ENCODE results near the gene LPIN2. TPM values are rescaled to one million over a fixed set of nuclear protein-coding genes. Genes with fewer than 3 reads are reported as not detected.
"Not testable (repeated sequence)": the region's sequence is repeated elsewhere in the genome, so short reads cannot be mapped to it uniquely, and the experiment has no call there.

Gene LPIN2
- total RNA-seq, 3 donors from 2014 or later: 55.5 to 66.6 (median 60.6) TPM

DNA sequence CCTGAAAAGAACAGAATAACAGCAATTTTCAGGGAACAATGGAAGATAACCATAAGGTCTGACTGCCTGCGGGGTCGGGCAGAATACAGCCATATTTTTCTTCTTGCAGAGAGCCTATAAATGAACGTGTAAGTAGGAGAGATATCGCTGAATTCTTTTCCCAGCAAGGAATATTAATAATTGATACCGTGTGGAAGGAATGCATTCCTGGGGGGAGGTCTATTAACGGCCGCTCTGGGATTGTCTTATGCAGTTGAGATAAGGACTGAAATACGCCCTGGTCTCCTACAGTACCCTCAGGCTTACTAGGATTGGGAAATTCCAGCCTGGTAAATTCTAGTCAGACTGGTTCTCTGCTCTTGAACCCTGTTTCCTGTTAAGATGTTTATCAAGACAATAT is 9.2 kb downstream of the LPIN2 start:
- not testable (repeated sequence) for H3K27me3 Mint-ChIP-seq (ENCODE audit: low read depth); H3K9me3 Mint-ChIP-seq; DNase-seq; ATAC-seq; H3K4me3 Mint-ChIP-seq
- peaks cover 25% of the 10 kb centered on the region for H3K36me3 Mint-ChIP-seq (ENCODE audit: insufficient read depth)
- peaks cover 53% of the 10 kb centered on the region for H3K4me1 Mint-ChIP-seq (ENCODE audit: low read depth)

DNA sequence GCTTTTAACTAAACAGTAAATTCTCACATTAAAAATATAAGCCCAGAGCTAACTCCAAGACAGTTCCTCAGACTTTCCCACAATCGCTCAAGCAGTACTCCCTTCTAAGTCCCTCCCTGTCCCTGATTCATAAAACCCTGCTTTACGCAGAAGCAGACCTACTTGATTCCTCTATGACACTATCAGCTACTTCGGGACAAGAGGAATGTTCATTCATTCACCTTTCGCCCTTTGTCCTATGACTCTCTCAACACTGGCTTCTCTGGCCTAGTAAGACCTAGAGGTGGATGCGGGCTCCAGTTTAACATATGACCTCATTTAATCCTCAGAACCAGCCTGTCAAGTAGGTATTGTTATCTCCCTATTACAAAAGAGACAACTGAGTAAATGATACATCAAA is 10.2 kb downstream of the LPIN2 start:
- Mint-ChIP-seq H3K4me1 (ENCODE audit: low read depth) (peaks cover 57% of the 10 kb centered on the region), H3K9me3 (no peaks in the 10 kb centered on the region), H3K27me3 (ENCODE audit: low read depth) (no peaks in the 10 kb centered on the region), H3K4me3 (no peak overlapping the region), H3K36me3 (ENCODE audit: insufficient read depth) (peaks cover 21% of the 10 kb centered on the region)
- no peak for DNase-seq
- no peak for ATAC-seq

DNA sequence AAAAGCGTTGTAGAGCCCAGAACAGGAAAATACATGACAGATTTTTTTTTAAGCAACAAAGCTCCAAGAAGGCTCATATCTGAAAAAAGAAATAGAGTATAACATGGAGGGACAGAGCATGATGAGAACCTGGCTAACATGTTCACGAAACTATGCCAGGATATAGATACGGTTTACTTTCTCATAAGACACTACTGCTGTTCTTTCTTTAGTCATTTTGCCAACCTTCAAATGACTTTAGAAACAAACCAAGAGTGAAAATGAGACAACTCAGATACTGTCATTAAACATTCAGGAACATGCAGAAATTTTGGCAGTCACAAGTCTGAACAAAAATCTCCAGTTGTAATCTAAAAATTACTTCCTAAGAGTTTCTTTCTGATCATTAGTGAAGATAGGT is 14.3 kb downstream of the LPIN2 start:
- H3K27me3 Mint-ChIP-seq (ENCODE audit: low read depth): no peaks in the 10 kb centered on the region
- ATAC-seq (peak; percentile 50 to 57), DNase-seq (no peak)
- peaks cover 73% of the 10 kb centered on the region for H3K4me1 Mint-ChIP-seq (ENCODE audit: low read depth)
- peaks cover 9% of the 10 kb centered on the region for H3K36me3 Mint-ChIP-seq (ENCODE audit: insufficient read depth)
- no peaks in the 10 kb centered on the region for H3K9me3 Mint-ChIP-seq
- H3K4me3 Mint-ChIP-seq: peak overlapping the region; percentile 53

DNA sequence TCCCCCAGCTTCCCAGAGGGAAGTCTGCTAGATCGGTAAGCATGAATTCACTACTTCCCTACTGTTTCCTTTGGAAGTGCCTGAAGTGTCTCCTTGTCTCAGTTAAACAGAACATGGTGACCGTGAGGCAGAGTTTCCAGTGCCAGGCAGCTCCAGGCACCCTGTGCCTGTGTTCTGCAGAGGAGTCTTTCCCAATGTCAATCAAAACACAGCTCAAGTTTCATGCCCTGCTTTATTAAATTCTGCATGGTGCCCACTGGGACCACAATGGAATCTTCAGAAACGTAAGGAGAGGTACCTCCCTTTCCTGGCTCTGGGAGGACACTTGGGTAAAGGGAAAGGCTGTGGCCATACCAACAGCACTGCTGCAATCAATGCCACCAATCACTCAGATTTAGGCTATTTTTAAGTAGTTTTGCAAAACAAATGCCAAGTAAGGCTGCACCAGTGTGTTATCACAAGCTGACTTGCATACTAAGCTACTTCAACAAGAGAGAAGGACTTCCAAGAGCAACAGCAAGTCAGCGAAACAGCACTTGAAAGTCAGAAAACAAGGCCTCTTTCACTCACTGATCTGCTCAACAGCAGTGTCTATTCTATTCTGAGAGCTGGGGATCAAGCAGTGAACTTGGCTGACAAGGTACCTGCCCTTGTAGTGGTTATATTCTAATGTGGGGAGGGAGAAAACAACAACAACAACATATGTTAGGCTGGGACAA is 14.9 kb downstream of the LPIN2 start:
- DNase-seq: no peak
- Mint-ChIP-seq H3K9me3 (no peaks in the 10 kb centered on the region), H3K36me3 (ENCODE audit: insufficient read depth) (peaks cover 9% of the 10 kb centered on the region), H3K27me3 (ENCODE audit: low read depth) (no peaks in the 10 kb centered on the region), H3K4me1 (ENCODE audit: low read depth) (peaks cover 73% of the 10 kb centered on the region), H3K4me3 (peak overlapping the region; percentile 53)
- no peak for ATAC-seq

DNA sequence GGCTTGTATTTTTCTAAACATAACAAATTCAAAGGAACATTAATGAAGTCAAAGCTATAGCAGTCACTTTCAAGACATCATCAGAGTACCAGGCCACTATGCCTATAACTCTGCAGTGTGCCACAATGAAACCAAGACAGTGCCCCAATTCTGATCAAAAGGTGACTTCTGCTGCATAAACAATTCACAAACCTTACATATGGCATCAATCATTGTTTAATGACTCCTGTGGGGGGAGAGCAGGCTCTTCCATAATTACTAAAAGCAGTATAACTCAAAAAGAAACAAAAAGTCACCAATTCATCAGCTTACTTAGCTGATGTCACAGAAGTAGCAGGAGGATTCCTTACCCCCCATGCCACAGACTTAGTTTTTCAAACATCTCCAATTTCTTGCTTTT is 15.5 kb downstream of the LPIN2 start:
- peaks cover 71% of the 10 kb centered on the region for H3K4me1 Mint-ChIP-seq (ENCODE audit: low read depth)
- no peaks in the 10 kb centered on the region for H3K9me3 Mint-ChIP-seq
- peaks cover 9% of the 10 kb centered on the region for H3K36me3 Mint-ChIP-seq (ENCODE audit: insufficient read depth)
- DNase-seq (no peak), ATAC-seq (peak; percentile 51 to 60)
- no peaks in the 10 kb centered on the region for H3K27me3 Mint-ChIP-seq (ENCODE audit: low read depth)
- no peak overlapping the region for H3K4me3 Mint-ChIP-seq

DNA sequence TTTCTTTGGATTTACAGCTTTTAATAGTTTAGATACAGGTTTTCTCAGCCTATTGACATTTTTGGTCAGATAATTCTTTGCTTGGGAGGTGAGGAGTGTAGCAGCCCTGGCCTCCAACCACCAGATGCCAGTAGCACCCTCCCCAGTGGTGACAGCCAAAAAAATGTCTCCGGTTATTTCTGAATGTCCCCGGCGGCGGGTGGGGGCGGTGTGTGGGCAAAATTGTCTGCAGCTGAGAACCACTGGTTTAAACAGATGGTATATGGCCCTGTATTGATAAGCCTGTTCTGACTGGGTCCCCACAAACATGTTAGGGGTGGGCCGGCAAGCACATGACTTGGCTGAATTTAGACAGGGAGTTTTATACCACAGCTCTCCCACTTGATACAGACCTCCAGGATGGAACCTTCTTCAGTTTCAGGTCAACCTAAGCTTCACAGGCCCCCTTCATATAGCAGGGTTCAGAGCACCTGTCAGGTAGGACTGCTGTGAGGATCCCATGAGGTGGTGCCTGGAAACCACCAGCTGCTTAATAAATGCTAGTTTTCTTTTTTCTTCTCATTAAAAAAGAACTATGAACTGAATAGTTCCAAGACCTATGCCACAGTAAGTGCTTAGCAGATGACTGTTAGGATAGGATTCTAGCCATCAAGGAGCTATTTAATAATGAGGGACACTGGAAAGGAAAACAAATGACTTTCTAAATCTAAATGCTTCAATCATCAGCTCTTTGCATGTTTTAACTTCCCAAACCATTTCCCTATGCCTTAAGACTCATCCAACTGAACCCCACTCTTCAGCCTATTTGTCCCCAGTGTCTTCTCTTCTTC is 18.1 kb downstream of the LPIN2 start:
- peak overlapping the region; percentile 27 for H3K4me3 Mint-ChIP-seq

DNA sequence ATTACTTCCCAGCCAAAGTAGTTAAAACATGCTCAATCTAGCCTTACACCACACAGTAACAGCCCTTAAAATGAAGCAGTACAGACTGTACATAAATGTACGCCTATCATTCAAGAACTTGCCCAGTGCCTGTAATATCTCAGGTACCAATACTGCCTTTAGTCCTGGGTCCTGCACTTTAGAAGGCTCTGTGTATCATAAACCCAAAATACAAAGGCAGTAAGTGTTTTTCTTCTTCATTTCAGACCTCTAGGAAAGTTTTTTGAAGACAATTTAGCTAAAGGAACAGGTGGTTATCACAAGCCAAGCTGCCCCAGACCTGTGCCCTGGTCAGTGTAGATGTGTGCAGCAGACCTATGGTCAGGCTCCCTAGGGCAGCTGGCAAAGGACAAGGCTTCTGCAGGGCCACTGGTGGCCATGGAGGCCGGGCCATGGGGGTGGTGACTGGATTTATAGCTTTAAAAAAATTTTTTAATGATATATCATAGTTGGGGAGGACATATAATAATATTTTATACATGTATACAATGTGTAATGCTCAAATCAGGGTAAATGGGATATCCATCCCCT is 18.8 kb downstream of the LPIN2 start:
- H3K36me3 Mint-ChIP-seq (ENCODE audit: insufficient read depth): peaks cover 9% of the 10 kb centered on the region
- no peak for ATAC-seq
- no peak overlapping the region for H3K4me3 Mint-ChIP-seq
- H3K4me1 Mint-ChIP-seq (ENCODE audit: low read depth): peaks cover 73% of the 10 kb centered on the region
- no peaks in the 10 kb centered on the region for H3K27me3 Mint-ChIP-seq (ENCODE audit: low read depth)
- no peak for DNase-seq
- no peaks in the 10 kb centered on the region for H3K9me3 Mint-ChIP-seq

More for the DNA sequence above, 18.1 kb downstream of the LPIN2 start:
- H3K9me3 Mint-ChIP-seq: no peaks in the 10 kb centered on the region
- ATAC-seq (peak; percentile 56 to 64), DNase-seq (peak; percentile 62)
- H3K36me3 Mint-ChIP-seq (ENCODE audit: insufficient read depth): peaks cover 7% of the 10 kb centered on the region
- H3K4me1 Mint-ChIP-seq (ENCODE audit: low read depth): peaks cover 79% of the 10 kb centered on the region
- H3K27me3 Mint-ChIP-seq (ENCODE audit: low read depth): no peaks in the 10 kb centered on the region

DNA sequence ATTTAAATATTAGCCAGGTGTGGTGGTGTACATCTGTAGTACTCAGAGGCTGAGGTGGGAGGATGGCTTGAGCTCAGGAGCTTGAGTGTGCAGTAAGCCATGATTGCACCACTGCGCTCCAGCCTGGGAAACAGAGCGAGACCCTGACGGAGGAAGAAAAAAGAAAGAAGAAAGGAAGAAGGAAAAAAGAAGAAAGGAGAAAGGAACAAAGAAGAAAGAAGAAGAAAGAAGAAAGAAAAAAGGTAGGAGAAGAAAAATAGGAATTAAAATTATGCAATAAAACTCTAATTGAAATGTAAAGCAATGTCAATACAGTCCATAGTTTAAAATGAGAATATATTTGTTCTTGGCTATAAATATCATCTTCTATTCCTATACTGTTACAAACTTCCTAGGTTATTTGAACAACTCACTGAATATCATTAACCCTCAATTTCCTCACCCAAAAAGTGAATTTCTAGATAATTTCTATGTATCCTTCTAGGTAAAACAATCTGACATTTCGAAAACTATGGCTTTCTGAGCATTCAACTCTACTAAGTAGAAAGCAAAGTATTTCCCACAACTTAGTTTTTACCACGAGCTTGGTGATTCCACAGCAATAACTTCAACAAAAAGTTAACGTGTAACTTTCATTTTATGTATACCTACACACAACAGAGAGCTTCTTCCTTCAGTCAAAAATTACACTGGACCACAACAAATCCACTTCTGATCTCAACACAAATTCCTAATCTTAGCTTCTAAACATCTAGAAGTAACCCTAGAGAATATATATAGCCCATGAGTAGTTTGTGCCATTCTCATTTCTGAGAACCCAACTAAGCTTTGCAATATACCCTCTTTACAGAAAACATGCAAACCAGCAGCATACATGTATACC is 19.7 kb downstream of the LPIN2 start:
- Mint-ChIP-seq H3K9me3 (no peaks in the 10 kb centered on the region), H3K27me3 (ENCODE audit: low read depth) (no peaks in the 10 kb centered on the region), H3K36me3 (ENCODE audit: insufficient read depth) (peaks cover 11% of the 10 kb centered on the region), H3K4me1 (ENCODE audit: low read depth) (peaks cover 70% of the 10 kb centered on the region), H3K4me3 (peak overlapping the region; percentile 49)
- DNase-seq: no peak
- ATAC-seq: peak in 1 of 2 donors; percentile 37

DNA sequence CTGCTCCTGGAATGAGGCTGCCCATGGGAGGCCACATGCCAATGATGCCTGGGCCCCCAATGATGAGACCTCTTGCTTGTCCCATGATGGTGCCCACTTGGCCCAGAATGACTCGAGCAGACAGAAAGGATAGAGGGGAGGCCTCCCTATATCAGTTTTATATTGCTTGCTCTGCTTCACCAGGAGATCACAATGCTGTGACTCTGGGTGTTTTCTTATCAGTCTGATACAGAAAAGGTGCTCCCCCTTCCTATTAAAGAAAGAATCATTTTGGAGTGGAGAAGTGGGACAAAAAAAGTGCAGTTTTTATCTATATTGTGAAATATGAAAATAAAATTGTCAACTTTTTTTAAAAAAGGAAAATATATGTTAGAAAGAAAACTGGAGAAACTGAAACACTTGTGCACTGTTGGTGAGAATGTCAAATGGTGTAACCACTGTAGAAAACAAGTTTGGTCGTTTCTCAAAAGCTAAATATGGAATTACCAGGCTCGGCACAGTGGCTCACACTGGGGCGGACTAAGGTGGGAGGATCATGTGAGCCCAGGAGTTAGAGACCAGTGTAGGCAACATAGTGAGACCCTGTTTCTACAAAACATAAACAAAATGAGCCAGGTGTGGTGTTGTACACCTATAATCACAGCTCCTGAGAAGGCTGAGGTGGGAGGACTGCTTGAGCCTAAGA is 21.8 kb downstream of the LPIN2 start:
- H3K4me3 Mint-ChIP-seq: no peak overlapping the region
- no peaks in the 10 kb centered on the region for H3K9me3 Mint-ChIP-seq
- peaks cover 15% of the 10 kb centered on the region for H3K36me3 Mint-ChIP-seq (ENCODE audit: insufficient read depth)
- peaks cover 60% of the 10 kb centered on the region for H3K4me1 Mint-ChIP-seq (ENCODE audit: low read depth)
- ATAC-seq: peak; percentile 26 to 33
- H3K27me3 Mint-ChIP-seq (ENCODE audit: low read depth): no peaks in the 10 kb centered on the region
- DNase-seq: no peak

DNA sequence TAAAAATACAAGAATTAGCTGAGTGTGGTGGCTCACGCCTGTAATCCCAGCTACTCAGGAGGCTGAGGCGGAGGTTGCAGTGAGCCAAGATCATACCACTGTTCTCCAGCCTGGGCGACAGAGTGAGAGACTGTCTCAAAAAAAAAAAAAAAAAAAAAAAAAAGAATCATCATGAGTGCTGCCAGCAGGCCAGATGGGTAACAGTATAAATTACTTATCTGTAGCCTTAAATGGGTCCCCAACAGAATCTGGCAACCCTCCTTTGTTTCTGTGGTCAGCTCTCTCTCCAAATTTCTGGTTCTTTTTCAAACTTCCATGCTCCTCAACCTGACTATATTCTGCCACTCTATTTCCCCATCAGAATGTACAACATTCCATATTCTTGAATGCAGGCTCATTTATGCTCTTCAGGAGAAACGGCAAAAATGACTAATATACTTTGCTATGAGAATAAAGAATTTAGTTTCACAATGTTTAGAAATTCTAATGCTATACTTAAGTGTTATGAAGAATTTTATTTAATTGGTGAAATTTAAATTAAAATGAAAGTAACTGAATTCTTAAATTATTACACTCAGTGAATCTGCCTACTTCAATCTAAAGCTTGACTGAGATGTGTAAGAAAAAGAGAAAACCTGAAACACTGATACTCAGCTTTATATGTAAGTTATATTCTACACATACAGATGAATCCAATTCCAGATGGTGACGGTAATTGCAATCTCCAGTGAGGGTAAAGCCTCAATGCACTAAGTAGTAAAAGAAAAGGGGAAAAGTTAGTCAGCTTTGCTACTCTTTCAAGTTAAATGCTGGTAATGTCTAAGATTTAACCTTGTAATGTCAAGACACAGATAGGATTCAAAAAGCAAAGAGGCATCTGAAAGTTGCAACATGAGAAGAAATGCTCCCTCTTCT is 24.8 kb downstream of the LPIN2 start:
- Mint-ChIP-seq H3K4me3 (no peak overlapping the region), H3K4me1 (ENCODE audit: low read depth) (peaks cover 59% of the 10 kb centered on the region), H3K9me3 (no peaks in the 10 kb centered on the region), H3K36me3 (ENCODE audit: insufficient read depth) (peaks cover 15% of the 10 kb centered on the region), H3K27me3 (ENCODE audit: low read depth) (no peaks in the 10 kb centered on the region)
- DNase-seq (no peak), ATAC-seq (no peak)

DNA sequence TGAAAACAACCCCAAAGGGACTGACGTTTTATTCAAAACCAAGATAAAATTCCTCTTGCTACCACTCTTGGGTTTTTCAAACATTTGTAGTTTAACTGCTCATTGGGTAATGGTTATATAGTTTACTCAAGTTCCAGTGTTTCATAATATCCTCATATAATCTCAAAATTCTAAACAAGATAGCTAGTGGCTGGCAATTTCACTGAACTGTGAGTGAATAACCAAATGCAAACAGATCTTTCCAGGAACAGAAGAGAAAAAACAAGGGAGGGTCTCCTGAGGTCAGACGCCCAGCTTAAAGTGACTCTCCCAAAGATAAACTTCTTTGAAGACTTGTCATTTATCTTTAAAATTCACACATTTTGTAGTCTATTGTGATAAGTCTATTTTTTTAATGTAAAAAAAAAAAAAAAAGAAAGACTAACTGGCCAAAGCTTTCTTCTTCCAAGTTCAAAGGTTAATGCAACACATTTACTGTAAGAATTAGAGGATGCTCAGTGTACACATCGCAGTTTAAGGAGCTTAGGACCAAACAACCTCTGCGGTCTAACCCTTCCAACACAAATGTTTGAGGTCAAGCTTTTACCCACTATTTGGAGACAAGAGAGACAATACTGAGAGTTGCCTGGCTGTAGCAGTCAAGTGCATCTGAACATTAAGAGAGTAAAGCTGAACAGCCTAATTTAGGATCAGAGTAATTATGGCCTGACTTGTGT is 26.6 kb downstream of the LPIN2 start:
- Mint-ChIP-seq H3K4me1 (ENCODE audit: low read depth) (peaks cover 65% of the 10 kb centered on the region), H3K9me3 (no peaks in the 10 kb centered on the region), H3K36me3 (ENCODE audit: insufficient read depth) (peaks cover 11% of the 10 kb centered on the region), H3K27me3 (ENCODE audit: low read depth) (no peaks in the 10 kb centered on the region), H3K4me3 (no peak overlapping the region)
- no peak for ATAC-seq
- DNase-seq: no peak

DNA sequence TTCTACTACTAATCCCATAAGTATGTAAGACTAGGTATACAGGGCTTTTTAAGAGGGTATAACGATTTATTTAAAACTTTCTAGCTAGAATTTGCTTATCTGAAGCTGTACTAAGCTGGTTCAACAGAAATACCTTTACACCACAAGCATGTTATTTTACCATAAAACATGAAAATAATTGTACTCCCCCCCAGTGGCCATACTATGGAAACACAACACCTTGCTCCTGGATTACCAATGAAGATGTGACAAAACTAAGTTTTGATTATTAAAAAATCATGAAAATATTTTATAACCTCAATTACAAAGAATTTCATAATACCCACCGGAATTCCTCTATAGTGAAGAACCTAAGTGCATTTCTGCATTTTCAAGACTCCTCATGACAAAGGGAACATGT is 27.3 kb downstream of the LPIN2 start:
- peaks cover 11% of the 10 kb centered on the region for H3K36me3 Mint-ChIP-seq (ENCODE audit: insufficient read depth)
- DNase-seq: no peak
- H3K4me1 Mint-ChIP-seq (ENCODE audit: low read depth): peaks cover 66% of the 10 kb centered on the region
- H3K27me3 Mint-ChIP-seq (ENCODE audit: low read depth): no peaks in the 10 kb centered on the region
- no peak overlapping the region for H3K4me3 Mint-ChIP-seq
- no peaks in the 10 kb centered on the region for H3K9me3 Mint-ChIP-seq
- ATAC-seq: no peak

All from activated T-cell treated with anti-CD3 and anti-CD28 coated beads, Interleukin-2, amount 50 U/mL, for 4 hours (primary cell).